T-helper 1 cell treated with Interleukin-12 subunit alpha and Interleukin-12 subunit beta and Interleukin-4 antibody, amounts not matched to agents 30 ng/mL and 1 ng/mL, for 36 hours (primary cell): ENCODE data around the gene HK2. TPM values are rescaled to one million over a fixed set of nuclear protein-coding genes. Genes with fewer than 3 reads are reported as not detected.

ENCODE experiments used
- intact Hi-C: fragments of 100-400 bp; cut with micrococcal nuclease; formaldehyde crosslinking; loops from one replicate; pipeline ENCODE4 v1.15.1; 2024
- total RNA-seq: library from RNA; stranded (reverse); gene quantifications from 2 replicates; pipeline ENCODE4 v1.2.3, GENCODE V29; 2022

HK2 gene
- total RNA-seq, 1 donor from 2014 or later, result 38.0 TPM

DNA sequence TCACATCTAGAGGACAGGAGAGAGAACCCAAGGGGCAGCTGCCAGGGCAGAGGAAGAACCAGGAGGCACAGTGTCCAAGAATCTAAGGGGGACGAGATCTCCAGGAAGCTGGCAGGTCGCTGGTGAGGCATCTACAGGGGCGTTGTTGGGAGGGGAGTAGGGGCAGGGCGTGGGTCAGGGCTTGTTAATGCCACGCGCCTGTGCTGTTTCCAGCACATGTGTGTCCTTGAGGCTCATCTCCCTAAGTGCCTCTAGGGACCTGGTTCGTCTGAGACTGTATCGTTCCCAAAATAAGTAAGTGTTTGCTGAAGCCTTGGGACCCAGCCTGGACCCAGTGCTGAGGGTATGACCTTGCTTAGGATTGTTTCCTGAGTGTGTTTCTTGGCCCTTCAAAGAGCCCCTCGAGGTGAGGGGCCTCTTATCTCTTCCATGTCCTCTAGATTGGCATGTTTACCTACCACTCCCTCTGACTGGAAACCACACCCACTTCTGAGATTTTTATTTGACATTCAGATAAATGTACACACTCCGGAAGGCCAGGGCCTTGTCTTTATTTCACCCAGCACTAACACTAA is 22.2 kb downstream of the HK2 start:
- intact Hi-C loops, result no loop called here

DNA sequence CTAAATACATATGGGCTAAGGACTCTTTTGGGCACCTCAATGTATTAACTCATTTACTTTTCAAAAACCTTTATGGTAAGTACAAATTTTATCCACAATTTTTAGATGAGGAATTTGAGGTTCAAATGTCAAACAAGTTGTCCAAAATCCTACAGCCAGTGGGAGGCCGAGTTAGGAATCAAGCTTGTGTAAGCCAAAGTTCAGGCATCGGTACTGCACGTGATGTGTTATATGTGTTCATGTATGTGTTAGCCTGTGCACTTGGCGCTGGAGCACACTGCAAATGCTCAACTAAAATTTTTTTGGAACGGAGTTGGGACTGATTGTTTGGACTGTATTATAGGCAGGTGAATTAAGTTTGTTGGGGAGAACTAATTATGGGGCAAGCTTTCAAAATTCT is 22.7 kb downstream of the HK2 start:
- intact Hi-C loops, result no loop called here

DNA sequence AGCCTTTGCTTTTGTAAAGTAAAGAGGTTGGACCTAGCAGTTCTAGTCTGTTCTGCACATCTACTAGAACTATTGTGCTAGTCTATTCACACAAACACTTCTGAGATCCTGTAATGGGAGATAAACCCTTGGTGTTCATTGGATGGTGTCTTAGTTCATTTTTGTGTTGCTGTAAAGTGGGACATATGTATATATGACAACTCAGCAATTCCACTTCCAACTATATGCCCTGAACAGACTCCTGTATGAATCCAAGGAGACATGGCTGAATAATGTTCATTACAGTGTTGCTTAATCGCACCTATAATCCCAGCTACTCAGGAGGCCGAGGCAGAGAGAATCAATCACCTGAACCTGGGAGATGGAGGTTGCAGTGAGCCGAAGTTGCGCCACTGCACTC is 23.3 kb downstream of the HK2 start:
- intact Hi-C loops, result no loop called here

DNA sequence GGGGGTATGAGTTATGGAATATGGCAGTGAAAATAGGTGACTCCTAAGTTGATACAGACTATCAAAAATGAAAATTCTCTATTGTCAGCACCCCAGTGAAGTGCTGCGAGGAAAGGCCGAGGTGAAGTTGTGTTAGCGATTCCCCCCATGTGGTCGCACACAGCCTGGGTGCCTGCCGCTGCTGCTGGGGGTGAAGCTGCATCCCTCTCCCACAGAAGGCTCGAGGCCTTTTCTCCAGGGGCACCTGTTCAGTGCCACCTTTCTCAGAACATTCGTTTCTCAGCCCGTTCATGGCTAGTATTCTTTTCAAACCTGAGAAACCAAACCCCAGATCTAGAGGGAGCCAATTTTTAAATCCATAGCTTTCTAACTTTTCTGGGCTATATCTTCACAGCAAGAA is 23.8 kb downstream of the HK2 start:
- intact Hi-C loops, result loop anchor here (2.0 kb wide), 1 partner anchor 13 kb away; no protein-coding TSS in a partner anchor

DNA sequence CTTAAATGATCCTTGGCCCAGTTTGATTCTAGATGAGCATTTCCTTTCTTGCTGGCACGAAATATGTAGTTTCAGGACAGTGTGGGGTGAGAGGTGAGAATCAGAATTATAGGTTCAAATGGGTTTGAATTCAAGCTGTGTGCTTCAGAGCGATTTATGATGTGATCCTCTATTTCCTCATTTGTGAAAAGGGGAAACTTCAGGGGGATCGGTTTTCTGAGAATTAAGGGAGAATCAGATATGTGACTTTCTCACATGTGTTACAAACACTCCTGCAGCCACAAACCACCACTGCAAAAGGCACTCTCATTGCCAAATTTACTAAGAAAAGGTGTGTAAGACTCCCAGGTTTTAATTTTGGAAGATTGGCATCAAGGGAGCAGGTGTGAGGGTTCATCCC is 24.4 kb downstream of the HK2 start:
- intact Hi-C loops, result loop anchor here (2.0 kb wide), 1 partner anchor 13 kb away; no protein-coding TSS in a partner anchor

DNA sequence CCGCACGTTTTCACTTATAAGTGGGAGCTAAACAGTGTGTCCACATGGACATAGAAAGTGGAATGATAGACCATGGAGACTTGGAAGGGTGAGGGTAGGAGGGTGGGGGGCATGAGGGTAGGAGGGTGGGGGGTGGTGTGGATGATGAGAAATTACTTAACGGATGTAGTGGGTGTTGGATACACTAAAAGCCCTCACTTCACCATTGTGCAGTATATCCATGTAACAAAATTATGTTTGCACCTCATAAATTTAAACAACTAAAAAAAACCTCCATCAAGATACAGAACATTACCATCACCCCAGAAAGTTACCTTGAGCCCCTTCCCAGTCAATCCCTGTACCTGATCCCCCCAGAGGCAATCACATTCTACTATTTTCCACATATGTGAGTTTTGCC is 26.2 kb downstream of the HK2 start:
- intact Hi-C loops, result no loop called here

DNA sequence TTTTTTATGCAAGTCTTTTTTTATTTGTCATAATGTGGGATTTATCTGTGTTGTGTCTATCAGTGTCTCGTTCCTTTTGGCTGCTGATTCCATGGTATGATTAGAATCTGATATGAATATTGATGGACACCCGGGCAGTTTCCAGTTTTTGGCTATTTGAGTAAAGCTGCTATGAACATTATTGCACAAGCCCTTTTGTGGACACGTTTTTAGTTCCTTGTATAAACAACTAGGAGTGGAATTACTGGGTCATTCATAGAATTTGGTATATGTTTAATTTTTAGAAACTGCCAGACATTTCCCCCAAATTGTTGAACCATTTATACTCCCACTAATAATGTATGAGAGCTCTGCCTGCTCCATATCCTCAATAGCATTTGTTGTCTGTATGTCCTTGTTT is 26.6 kb downstream of the HK2 start:
- intact Hi-C loops, result no loop called here

DNA sequence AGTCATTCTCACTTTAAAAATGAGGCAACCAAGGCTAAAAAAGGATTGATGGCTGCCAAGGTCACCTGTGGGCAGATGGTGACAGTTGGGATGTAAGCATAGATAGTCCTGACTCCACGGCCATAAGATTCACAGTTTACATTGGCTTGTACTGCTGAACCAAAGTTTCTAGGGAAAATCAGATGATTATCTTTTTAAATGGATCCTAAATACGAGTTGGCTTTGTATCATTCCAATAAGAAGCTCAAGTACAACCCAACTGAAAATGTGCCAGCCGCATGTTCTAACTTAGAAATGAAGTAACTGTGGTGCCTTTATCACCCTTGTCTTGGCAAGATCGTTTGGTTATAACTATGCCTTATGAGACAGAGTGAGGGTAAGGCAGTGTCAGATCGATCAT is 27.6 kb downstream of the HK2 start:
- intact Hi-C loops, result no loop called here

DNA sequence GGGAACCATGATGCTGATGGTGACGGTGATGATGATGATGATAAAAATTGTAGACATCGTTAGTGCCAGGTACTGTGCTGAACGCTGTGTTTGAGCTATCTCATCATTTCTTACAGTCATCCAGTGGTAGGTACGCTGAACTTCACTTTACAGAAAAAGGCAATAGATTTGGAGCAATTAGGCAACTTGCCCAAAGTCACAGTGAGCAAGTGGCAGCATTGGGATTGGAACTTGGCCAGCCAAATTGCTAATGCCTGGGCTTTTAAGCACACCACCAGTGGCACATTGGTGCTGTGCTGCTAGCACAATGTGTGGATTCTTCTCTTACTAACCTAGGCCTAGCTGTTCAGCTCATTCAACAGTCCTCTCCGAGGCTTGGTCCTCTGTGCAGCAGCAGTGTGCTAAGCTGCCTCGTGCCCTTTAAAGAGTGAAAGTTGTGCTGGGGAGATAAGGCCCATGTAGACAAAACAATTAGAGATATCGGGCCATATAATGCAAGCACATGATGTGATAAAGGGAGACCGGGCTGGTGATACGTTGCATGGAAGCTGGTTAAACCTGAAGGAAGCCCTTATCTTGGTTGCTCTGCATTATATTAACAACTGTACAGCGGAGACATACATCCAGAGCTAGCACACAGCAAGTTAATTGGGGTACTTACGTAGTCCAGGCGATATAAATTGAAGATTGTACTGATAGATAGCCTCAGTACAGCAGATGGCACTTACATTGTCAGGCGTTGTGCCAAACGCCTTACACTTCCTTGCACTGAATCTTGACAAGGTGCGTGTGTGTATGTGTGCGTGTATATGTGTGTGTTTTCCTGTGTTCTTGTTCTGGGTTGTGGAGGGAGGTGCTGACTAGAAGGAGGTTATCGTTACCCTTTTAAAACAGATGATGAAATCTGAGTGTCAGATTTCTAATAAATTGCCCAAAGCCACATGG is 28.4 kb downstream of the HK2 start:
- intact Hi-C loops, result no loop called here

DNA sequence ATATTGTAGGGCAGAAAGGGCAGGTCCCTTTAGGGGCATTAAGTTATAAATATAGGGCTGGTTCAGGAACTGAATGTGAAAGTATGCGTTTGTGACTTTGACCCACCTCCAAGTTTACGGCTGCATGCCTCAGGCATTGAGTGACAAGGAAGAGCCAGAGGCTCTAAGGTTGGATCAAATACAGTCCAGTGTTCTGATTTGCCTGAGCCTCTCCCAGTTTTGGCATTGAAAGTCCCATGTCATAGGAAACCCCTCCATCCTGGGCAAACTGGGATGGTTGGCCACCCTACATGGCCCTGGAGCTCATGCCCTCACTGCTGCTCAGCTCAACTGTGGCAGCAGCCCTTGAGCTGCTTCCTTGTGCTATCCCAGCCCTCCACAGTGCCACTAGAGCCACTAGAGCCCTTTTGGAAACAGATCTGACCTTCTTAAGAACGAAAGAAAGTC is 29.9 kb downstream of the HK2 start:
- intact Hi-C loops, result no loop called here

DNA sequence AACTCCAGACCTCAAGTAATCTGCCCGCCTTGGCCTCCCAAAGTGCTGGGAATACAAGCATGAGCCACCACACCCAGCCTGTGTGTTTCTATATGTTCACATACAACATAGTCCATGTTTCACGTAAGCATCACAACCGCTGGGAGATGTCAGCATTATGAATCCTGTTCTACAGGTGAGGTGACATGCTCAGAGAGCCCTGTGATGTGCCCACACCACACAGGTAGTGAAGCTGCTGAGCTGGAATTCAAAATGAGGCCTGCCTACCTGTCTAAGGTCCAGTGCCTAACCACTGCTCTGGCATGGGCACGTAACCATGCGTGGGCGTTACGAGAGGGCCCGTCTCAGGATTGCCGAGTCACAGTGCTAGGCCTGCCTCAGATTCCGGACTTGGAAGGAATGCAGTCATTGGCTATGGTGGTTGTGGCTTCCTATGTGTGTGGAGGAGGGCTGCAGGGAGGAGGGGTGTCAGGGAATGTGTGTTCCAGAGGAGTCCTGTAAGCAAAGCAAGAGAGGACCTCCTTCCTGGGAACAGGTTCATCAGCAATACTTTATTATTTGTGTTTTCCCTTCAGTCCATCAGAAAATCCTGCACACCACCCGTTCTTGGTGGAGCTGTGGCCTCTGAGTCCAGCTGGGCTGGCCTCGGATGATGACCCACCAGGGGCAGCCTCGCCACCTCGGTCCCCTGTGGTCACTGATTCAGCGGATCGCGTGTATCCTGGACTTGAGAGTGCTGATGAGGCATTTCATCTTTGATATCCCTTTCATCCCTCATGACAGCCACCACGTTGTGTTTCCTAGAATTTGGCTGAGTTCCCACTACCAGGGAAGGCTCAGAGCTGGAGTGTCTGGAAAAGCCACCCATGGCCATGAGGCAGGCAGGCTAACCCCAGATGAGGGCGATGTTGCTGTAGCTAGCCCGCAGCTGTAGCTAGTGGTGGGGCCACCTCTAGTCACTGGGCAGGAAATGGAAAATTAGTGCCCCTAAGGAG is 31.1 kb downstream of the HK2 start:
- intact Hi-C loops, result no loop called here

DNA sequence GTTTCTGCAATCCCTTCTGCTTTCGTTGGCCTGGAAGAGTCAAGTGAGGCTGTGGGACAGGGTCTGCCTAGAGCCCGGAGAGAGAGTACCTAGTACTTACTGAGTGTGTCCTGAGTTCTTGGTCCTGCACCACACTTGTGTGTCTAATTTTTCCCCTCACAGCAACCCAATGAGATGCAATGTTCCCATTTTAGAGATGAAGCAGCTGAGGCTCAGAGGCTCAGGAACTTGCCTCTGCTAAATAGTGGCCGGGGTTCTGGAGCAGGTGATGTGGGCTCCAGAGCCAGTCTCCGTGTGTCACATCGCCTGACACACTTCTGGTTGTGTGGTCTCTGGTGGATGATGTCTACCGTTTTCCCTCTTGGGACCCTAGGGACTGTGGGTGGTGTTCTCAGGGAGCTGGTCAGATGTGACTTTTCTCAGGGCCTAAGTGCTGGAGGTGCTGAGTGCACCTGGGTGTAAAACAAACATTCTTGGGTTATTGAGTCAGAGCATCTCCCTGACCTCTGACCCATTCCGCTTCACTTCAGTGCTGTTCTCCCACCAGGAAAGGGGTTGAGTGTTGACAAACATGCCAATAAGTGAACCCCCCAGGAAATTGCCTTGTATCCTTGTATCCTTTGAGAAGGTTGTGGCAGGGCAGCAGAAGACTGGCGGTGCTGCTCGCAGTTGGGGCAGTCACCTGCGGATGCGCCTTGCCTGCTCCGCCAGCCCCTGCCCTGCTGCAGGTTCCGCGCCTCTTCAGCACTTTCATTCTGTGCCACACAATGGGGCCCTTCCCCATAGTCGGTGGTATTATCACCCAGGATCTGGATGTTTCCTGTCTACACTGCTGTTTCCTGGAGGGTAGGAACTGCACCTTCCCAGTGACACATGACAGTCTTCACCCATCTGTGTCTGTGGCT is 32.1 kb downstream of the HK2 start:
- intact Hi-C loops, result no loop called here

DNA sequence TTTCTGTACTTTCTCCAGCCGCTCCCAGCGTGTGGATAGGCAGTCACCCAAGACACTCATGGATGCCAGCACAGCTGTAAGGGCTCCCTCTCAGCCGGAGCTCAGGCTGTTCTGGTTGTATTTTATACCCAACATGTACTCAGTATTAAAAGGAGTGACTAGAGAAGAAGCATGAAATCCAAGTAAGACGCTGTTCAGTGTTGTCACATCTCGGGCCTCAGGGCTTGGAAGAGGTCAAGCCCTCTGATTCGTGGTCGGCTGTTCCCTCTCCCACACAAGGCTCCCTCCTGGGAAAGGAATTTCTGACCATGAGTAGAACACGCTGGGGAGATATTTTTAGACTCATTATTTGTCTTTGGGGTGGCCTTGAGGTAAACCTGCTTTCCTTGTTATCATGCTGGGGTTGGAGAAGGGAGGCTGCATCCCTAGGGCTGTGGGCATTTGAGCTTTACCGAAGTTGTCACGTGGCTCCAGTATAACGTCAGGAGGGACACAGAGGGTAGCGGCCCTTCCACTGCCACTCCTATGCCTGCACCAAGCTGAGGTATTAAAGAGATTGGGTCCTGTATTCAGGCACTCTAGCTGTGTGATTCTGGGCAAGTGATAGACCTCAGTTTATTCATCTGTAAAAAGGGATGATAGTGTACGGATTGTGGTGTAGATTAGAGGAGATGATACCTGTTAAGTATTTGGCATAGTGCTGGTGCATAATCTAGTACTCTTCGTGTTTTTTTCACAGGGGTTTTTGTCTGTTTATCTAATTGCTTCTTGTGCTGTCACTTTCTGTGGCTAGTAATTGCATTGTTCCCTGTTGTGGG is 34.1 kb downstream of the HK2 start:
- intact Hi-C loops, result no loop called here

DNA sequence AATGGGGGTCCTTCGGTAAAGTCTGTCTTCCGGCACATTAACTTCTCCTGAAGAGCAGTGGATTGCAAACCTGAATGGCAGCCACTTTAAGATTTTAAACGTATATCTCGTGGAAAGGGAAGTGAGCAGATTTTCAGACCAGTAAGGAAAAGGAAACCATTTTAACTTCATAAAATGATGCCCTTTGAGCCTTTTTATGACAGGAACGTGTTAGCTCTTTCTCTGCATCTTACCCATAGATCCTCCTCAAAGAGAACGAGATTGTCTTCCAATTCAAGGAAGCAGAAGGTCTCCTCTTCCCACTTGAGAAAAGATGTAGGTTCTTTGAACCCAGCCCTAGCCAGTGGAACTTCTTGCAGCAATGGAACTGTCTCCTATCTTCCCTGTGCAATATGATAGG is 35.6 kb downstream of the HK2 start:
- intact Hi-C loops, result no loop called here

DNA sequence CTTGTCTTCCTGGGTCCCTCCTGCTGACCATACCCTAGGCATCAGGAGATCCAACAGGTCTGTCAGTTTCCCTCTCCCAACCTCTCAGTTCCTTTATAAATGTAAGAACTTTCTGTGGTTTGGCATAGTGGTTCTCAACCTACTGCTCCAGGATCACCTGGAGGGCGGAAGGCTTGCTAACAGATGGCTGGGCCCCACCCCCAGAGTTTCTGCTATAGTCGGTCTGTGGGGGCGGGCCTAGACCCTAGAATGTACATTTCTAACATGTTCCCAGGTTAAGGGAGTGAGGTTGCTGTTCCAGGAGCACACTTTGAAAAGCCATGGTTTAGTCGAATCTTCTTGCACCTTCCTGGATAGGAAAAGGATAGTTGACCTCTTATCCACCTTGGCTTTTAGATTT is 37.0 kb downstream of the HK2 start:
- intact Hi-C loops, result no loop called here

DNA sequence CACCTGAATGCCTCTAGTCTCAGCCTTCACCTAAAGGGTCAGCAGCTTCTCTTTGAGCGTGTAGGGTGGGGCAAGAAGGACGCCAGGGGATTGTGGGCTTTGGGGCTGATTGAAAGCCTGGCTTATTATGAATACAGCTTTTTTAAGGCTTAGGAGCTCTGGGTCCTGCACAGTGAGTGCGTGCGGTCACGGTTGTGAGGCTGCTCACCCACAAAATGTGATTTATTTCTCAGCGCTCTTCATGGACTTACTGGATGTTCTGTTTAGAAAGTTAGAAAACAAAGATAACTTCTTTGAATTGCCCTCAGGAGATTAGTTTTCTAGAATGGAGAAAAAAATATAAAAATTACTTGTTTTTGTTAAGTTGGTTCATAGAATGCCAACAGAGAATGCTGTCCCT is 37.5 kb downstream of the HK2 start:
- intact Hi-C loops, result no loop called here

DNA sequence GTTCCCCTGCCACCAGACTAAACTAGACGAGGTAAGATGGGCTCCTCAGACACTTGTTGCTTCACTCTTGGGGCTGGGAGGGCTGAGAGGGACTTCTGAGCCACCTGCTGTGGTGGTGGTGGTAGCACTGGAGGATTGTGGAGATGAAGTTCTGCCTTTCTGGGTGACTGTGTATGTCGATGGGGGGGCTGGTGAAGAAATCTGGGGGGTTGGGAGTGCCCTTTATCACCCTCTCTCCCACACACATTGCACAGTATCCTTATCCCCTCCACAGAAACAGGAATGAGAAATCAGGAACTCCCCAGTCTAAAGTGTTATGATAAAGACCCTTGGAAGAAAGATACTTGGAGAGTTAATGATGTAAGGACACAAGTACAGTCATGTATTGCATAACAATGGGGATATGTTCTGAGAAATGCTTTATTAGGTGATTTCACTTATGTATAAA is 38.5 kb downstream of the HK2 start:
- intact Hi-C loops, result no loop called here

DNA sequence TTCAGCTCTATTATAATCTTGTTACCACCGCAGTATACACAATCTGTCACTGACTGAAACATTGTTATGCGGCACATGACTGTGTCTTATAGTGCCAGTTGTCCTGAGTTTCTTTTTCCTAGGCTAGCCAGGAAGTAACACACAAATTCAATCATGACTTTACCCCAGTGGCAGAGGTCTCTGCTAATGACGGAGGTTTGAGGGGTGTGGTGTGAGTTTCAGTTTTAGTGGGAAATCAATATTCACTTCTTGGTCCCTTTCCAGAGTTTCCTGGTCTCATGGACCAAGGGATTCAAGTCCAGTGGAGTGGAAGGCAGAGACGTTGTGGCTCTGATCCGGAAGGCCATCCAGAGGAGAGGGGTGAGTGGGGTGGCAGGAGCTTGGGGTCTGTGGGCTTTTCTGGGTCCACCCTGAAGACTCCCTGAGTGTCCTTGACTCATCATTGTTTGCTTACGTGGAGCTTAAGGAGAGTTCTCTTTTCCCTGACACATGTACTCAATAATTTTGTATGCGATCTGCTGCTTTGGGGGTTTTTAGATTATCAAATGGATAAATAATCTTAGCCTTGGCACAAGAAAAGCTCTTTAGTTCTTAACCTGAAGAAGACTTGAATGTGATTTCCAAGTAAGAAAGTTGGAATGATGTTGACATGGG is 39.2 kb downstream of the HK2 start:
- intact Hi-C loops, result no loop called here
